Panc1 (cell line): ENCODE data around the gene SART1.

Experiments used
- POLR2AphosphoS5 ChIP-seq: IDR thresholded peaks from 2 replicates; pipeline ENCODE4 v1.6.1; 2012; ENCODE audit warnings: mild to moderate bottlenecking, low read depth, low read length, moderate library complexity
- SIN3A ChIP-seq: IDR thresholded peaks from 2 replicates; pipeline ENCODE4 v1.6.1; 2012; ENCODE audit warnings: low read depth, mild to moderate bottlenecking, low read length, moderate library complexity, borderline replicate concordance; ENCODE audit not compliant: insufficient read depth
- TF ChIP-seq, protein P1 (sequence below): fragments of 450-650 bp; IDR thresholded peaks from 2 replicates; pipeline ENCODE4 v1.5.1; 2017; ENCODE audit warnings: mild to moderate bottlenecking

DNA sequence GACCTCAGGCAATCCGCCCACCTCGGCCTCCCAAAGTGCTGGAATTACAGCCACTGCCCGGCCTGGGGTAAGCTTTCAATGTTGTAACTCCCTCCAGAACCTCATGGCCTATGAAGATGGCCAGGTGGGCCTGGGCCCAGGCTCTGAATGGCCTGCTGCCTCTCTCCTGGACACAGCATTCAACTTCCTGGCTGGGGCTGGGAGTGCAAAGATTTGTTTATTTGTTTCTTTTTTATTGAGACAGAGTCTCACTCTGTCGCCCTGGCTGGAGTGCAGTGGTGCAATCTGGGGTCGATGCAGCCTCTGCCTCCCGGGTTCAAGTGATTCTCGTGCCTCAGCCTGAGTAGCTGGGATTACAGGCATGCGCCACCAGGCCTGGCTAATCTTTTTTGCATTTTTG lies 16.8 kb upstream of the SART1 start:
- TF ChIP-seq SIN3A (no peak), POLR2AphosphoS5 (no peak)
- TF ChIP-seq, protein P1, sequence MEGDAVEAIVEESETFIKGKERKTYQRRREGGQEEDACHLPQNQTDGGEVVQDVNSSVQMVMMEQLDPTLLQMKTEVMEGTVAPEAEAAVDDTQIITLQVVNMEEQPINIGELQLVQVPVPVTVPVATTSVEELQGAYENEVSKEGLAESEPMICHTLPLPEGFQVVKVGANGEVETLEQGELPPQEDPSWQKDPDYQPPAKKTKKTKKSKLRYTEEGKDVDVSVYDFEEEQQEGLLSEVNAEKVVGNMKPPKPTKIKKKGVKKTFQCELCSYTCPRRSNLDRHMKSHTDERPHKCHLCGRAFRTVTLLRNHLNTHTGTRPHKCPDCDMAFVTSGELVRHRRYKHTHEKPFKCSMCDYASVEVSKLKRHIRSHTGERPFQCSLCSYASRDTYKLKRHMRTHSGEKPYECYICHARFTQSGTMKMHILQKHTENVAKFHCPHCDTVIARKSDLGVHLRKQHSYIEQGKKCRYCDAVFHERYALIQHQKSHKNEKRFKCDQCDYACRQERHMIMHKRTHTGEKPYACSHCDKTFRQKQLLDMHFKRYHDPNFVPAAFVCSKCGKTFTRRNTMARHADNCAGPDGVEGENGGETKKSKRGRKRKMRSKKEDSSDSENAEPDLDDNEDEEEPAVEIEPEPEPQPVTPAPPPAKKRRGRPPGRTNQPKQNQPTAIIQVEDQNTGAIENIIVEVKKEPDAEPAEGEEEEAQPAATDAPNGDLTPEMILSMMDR: no peak
